Spleen (tissue), 11 donors: ENCODE measurements around the gene MCM3AP. TPM values are rescaled to one million over a fixed set of nuclear protein-coding genes. Genes with fewer than 3 reads are reported as not detected.

ENCODE experiments used
- DNase-seq: peaks from one replicate; pipeline ENCODE4 v3.0.0-alpha.2; 2020
- H3K27ac ChIP-seq, 8 donors: fragments of 200-600 bp; sonication (generic) in 7 of 8; 1 replicate in 4 of 8; 2 replicates in 4 of 8; pipeline versions ENCODE4 v1.5.0 to v1.8.0; 2016 to 2021; ENCODE audit warnings: inconsistent platforms in 4 of 8, mild to moderate bottlenecking in 4 of 8, moderate library complexity in 1 of 8
- H3K27me3 ChIP-seq, 7 donors: fragments of 200-600 bp; sonication (generic) in 6 of 7; replicated peaks in 1 of 7; 1 replicate in 4 of 7; 2 replicates in 3 of 7; pipeline versions ENCODE4 v1.5.0 to v1.8.0; 2016 to 2021; ENCODE audit warnings: inconsistent platforms in 3 of 7, mild to moderate bottlenecking in 1 of 7
- H3K36me3 ChIP-seq, 6 donors: fragments of 200-600 bp; sonication (generic) in 5 of 6; 1 replicate in 4 of 6; 2 replicates in 2 of 6; pipeline versions ENCODE4 v1.5.0 to v1.8.0; 2016 to 2021; ENCODE audit warnings: inconsistent platforms in 2 of 6
- H3K4me1 ChIP-seq, 6 donors: fragments of 200-600 bp; sonication (generic) in 5 of 6; 1 replicate in 3 of 6; 2 replicates in 3 of 6; pipeline versions ENCODE4 v1.5.0 to v1.8.0; 2016 to 2021; ENCODE audit warnings: inconsistent platforms in 3 of 6
- H3K4me3 ChIP-seq, 8 donors: fragments of 200-600 bp; sonication (generic) in 7 of 8; 1 replicate in 4 of 8; 2 replicates in 4 of 8; pipeline versions ENCODE4 v1.5.0 to v1.8.0; 2016 to 2021; ENCODE audit warnings: inconsistent platforms in 4 of 8, mild to moderate bottlenecking in 4 of 8, moderate library complexity in 2 of 8
- H3K9me3 ChIP-seq, 8 donors: fragments of 200-600 bp; sonication (generic) in 7 of 8; 1 replicate in 4 of 8; 2 replicates in 4 of 8; pipeline versions ENCODE4 v1.5.0 to v1.8.0; 2016 to 2021; ENCODE audit warnings: inconsistent platforms in 4 of 8
- CTCF ChIP-seq, 11 experiments: fragments of 200-600 bp in 7 of 11; fragments of 450-650 bp in 4 of 11; sonication (generic) in 4 of 11; IDR thresholded peaks in 8 of 11; conservative IDR thresholded peaks in 3 of 11; 1 replicate in 7 of 11; 2 replicates in 4 of 11; pipeline versions ENCODE4 v1.4.0 to v1.8.0; 2016 to 2021; ENCODE audit warnings: antibody characterized with exemption in 11 of 11, inconsistent platforms in 4 of 11, mild to moderate bottlenecking in 1 of 11
- POLR2A ChIP-seq, 3 donors: fragments of 450-650 bp; IDR thresholded peaks; one replicate each; pipeline ENCODE4 v1.5.1; 2017; ENCODE audit warnings: antibody characterized with exemption in 3 of 3, mild to moderate bottlenecking in 1 of 3
- POLR2AphosphoS5 ChIP-seq, 3 donors: sonication (generic); formaldehyde crosslinking; IDR thresholded peaks; one replicate each; pipeline ENCODE4 v1.5.1; 2017; ENCODE audit warnings: antibody characterized with exemption in 3 of 3
- WGBS, 5 donors: extraction: QIAGEN DNeasy Blood & Tissue Kit in 3 of 5; methylation state at CpG; one replicate each; pipeline versions ENCODE4 v1.1.5 to v1.1.7; 2013 to 2018; 5-methylcytosine and 5-hydroxymethylcytosine counted together
- intact Hi-C: fragments of 100-400 bp; cut with DNase I; formaldehyde crosslinking; loops from one replicate; pipeline ENCODE4 v1.15.0; 2023; ENCODE audit warnings: low total_unique reads
- polyA plus RNA-seq, 3 donors: library from polyadenylated mRNA; stranded (reverse); fragments of 200-250 nt; gene quantifications; one replicate each; pipeline ENCODE4 v1.2.1, GENCODE V29; 2013
- total RNA-seq, 7 donors: library from RNA; depleted of rRNA in 3 of 7; stranded (reverse); fragments of >200 nt in 3 of 7; fragmentation: NEBNext Ultra II Directional in 4 of 7; extraction: Animal tissue kit (Norgen Biotek cat#: 25700) in 4 of 7; gene quantifications; one replicate each; pipeline versions ENCODE4 v1.1.0 to v1.2.1, GENCODE V29; 2016 to 2021
- donor health status: healthy with polysubstance abuse.
- donor health status: DM: no; HTN: no; CAD: no; lungs with moderate emphysema.
- donor health status: DM: no; HTN: no; CAD: no.
- donor health status: Bipolar disorder and iron deficiency.
- donor health status: healthy.
- donor health status: DM: no; HTN: no; CAD: no.
- donor health status: DM: yes; HTN: yes; CAD: no.

The MCM3AP gene
- total and polyA plus RNA-seq, 10 donors: 35.2 to 144 (median 103) TPM

GRCh38 chr21:46323227-46323709 is 37.9 kb upstream of the MCM3AP start:
- Histone ChIP-seq H3K36me3 (peaks cover 0 to 18% (median 6%) of the 10 kb centered on the region in 6 donors), H3K4me3 (peak overlapping the region; percentile 79 to 100 (median 94)), H3K27ac (peak overlapping the region in 6 of 8 donors; percentile 29 to 100 (median 98)), H3K9me3 (no peaks in the 10 kb centered on the region), H3K4me1 (peaks cover 15 to 69% (median 43%) of the 10 kb centered on the region in 6 donors), H3K27me3 (no peaks in the 10 kb centered on the region)
- WGBS, 5 donors: 0 to 3% (median 0%) methylated on average over 24 to 34 of the region's 34 CpGs
- no peak for DNase-seq
- intact Hi-C loops: loop anchor here (5.0 kb wide), 1 partner anchor 134 kb away; the partner anchor contains the start of gene DIP2A
- TF ChIP-seq POLR2A (IDR thresholded peaks at IDR 0.05) (no peak), POLR2AphosphoS5 (IDR thresholded peaks at IDR 0.05) (no peak), CTCF (IDR thresholded peaks at IDR 0.05 in 8 of 11, conservative IDR thresholded peaks at IDR 0.05 in 3 of 11) (no peak)

GRCh38 chr21:46322351-46323226 is 37.2 kb upstream of the MCM3AP start:
- H3K4me1 ChIP-seq: peaks cover 15 to 66% (median 43%) of the 10 kb centered on the region in 6 donors
- DNase-seq: peak; percentile 88
- no peaks in the 10 kb centered on the region for H3K27me3 ChIP-seq
- no peak for TF ChIP-seq CTCF (IDR thresholded peaks at IDR 0.05 in 8 of 11, conservative IDR thresholded peaks at IDR 0.05 in 3 of 11)
- TF ChIP-seq POLR2AphosphoS5 (IDR thresholded peaks at IDR 0.05): no peak
- TF ChIP-seq POLR2A (IDR thresholded peaks at IDR 0.05): no peak
- peaks cover 0 to 12% (median 2%) of the 10 kb centered on the region in 6 donors for H3K36me3 ChIP-seq
- peak overlapping the region in 4 of 8 donors; percentile 97 to 100 (median 100) for H3K27ac ChIP-seq
- intact Hi-C loops: loop anchor here (5.0 kb wide), 1 partner anchor 135 kb away; the partner anchor contains the start of gene DIP2A
- WGBS, 5 donors: 2 to 4% (median 3%) methylated on average over 40 to 50 of the region's 50 CpGs
- no peaks in the 10 kb centered on the region for H3K9me3 ChIP-seq
- peak overlapping the region; percentile 79 to 100 (median 94) for H3K4me3 ChIP-seq

GRCh38 chr21:46320331-46320801 is 35.0 kb upstream of the MCM3AP start:
- H3K4me1 ChIP-seq: peaks cover 10 to 52% (median 35%) of the 10 kb centered on the region in 6 donors
- H3K27ac ChIP-seq: peak overlapping the region in 1 of 8 donors; percentile 23
- peaks cover 0 to 19% (median 0%) of the 10 kb centered on the region in 6 donors for H3K36me3 ChIP-seq
- H3K27me3 ChIP-seq: no peaks in the 10 kb centered on the region
- 16 to 38% (median 27%) methylated on average over 4 of the region's 4 CpGs for WGBS, 5 donors
- intact Hi-C loops: loop anchor here (5.0 kb wide), 1 partner anchor 137 kb away; the partner anchor contains the start of gene DIP2A
- H3K4me3 ChIP-seq: no peak overlapping the region
- DNase-seq: no peak
- H3K9me3 ChIP-seq: no peaks in the 10 kb centered on the region
- TF ChIP-seq CTCF (IDR thresholded peaks at IDR 0.05 in 8 of 11, conservative IDR thresholded peaks at IDR 0.05 in 3 of 11) (no peak), POLR2A (IDR thresholded peaks at IDR 0.05) (no peak), POLR2AphosphoS5 (IDR thresholded peaks at IDR 0.05) (no peak)
